Lower leg skin (tissue), 3 donors: ENCODE measurements around the gene AHSP.

ENCODE experiments used
- POLR2A ChIP-seq, 2 donors: fragments of 450-650 bp; IDR thresholded peaks; one replicate each; pipeline ENCODE4 v1.6.1; 2016 to 2017; ENCODE audit warnings: antibody characterized with exemption in 2 of 2, mild to moderate bottlenecking in 1 of 2, moderate library complexity in 1 of 2
- TF ChIP-seq, protein P1 (sequence below), 3 donors: fragments of 450-650 bp; IDR thresholded peaks; one replicate each; pipeline ENCODE4 v1.5.1; 2016; ENCODE audit warnings: antibody characterized with exemption in 3 of 3, mild to moderate bottlenecking in 3 of 3, moderate library complexity in 2 of 3

GRCh38 chr16:31532120-31532519 is 4.4 kb downstream of the AHSP start:
- TF ChIP-seq, protein P1, sequence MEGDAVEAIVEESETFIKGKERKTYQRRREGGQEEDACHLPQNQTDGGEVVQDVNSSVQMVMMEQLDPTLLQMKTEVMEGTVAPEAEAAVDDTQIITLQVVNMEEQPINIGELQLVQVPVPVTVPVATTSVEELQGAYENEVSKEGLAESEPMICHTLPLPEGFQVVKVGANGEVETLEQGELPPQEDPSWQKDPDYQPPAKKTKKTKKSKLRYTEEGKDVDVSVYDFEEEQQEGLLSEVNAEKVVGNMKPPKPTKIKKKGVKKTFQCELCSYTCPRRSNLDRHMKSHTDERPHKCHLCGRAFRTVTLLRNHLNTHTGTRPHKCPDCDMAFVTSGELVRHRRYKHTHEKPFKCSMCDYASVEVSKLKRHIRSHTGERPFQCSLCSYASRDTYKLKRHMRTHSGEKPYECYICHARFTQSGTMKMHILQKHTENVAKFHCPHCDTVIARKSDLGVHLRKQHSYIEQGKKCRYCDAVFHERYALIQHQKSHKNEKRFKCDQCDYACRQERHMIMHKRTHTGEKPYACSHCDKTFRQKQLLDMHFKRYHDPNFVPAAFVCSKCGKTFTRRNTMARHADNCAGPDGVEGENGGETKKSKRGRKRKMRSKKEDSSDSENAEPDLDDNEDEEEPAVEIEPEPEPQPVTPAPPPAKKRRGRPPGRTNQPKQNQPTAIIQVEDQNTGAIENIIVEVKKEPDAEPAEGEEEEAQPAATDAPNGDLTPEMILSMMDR (IDR thresholded peaks at IDR 0.05) = no peak
- no peak for TF ChIP-seq POLR2A (IDR thresholded peaks at IDR 0.05)
